WTC11 (cell line): ENCODE results near the gene HMCN1. TPM values are rescaled to one million over a fixed set of nuclear protein-coding genes. Genes with fewer than 3 reads are reported as not detected.

Experiments
- ATAC-seq: fragments of 200-7000 bp; cut with Tn5 transposase; 2 replicates; pipeline ENCODE4 v1.10.0; 2021; ENCODE audit warnings: mild to moderate bottlenecking, moderate library complexity
- CTCF ChIA-PET: fragments of 300-600 bp; sonication (Branson Sonifier 250); formaldehyde crosslinking; loops from one replicate; lab custom pipeline; 2021; ENCODE audit warnings: antibody characterized with exemption; lab: Charles Lee
- POLR2A ChIA-PET: fragments of 350-600 bp; sonication (Branson Sonifier 250); formaldehyde crosslinking; loops from one replicate; lab custom pipeline; 2021; ENCODE audit warnings: antibody characterized with exemption; lab: Charles Lee
- DNase-seq: peaks from one replicate; pipeline ENCODE4 v3.0.0; 2021; ENCODE audit warnings: low spot score
- H3K27ac Mint-ChIP-seq: 2 replicates; pipeline ENCODE4 v1.8.0; 2021; ENCODE audit warnings: mixed read lengths
- H3K27me3 Mint-ChIP-seq: 2 replicates; pipeline ENCODE4 v1.8.0; 2021; ENCODE audit warnings: low read depth, mild to moderate bottlenecking, moderate library complexity, mixed read lengths
- H3K36me3 Mint-ChIP-seq: 2 replicates; pipeline ENCODE4 v1.8.0; 2021; ENCODE audit warnings: mixed read lengths
- H3K4me1 Mint-ChIP-seq: 2 replicates; pipeline ENCODE4 v1.8.0; 2022; ENCODE audit warnings: mixed read lengths
- H3K4me3 Mint-ChIP-seq: 2 replicates; pipeline ENCODE4 v1.8.0; 2021; ENCODE audit warnings: mild to moderate bottlenecking, moderate library complexity, mixed read lengths
- H3K9me3 Mint-ChIP-seq: 2 replicates; pipeline ENCODE4 v1.8.0; 2021; ENCODE audit warnings: mixed read lengths
- CREB1 ChIP-seq: sonication (generic); formaldehyde crosslinking; IDR thresholded peaks from 2 replicates; pipeline ENCODE4 v1.8.0; 2023; ENCODE audit warnings: mild to moderate bottlenecking, missing genetic modification reagents
- FOXJ3 ChIP-seq: sonication (generic); formaldehyde crosslinking; IDR thresholded peaks from 2 replicates; pipeline ENCODE4 v1.9.0; 2021; ENCODE audit warnings: missing genetic modification reagents, mild to moderate bottlenecking, borderline replicate concordance
- JUN ChIP-seq: sonication (generic); formaldehyde crosslinking; IDR thresholded peaks from 2 replicates; pipeline ENCODE4 v1.8.0; 2023; ENCODE audit warnings: mild to moderate bottlenecking, missing genetic modification reagents
- NFATC4 ChIP-seq: fragments of 250-450 bp; sonication (Bioruptor Pico); IDR thresholded peaks from 2 replicates; pipeline ENCODE4 v1.9.0; 2021; ENCODE audit warnings: mild to moderate bottlenecking
- NFE2L1 ChIP-seq: sonication (generic); formaldehyde crosslinking; IDR thresholded peaks from 2 replicates; pipeline ENCODE4 v1.8.1; 2023; ENCODE audit warnings: missing genetic modification reagents
- OVOL2 ChIP-seq: fragments of 250-450 bp; sonication (Bioruptor Pico); IDR thresholded peaks from 2 replicates; pipeline ENCODE4 v1.9.0; 2021; ENCODE audit warnings: mild to moderate bottlenecking, borderline replicate concordance
- TEAD4 ChIP-seq: sonication (generic); formaldehyde crosslinking; IDR thresholded peaks from 2 replicates; pipeline ENCODE4 v1.8.0; 2022; ENCODE audit warnings: mild to moderate bottlenecking, missing genetic modification reagents
- ZNF138 ChIP-seq: sonication (generic); formaldehyde crosslinking; conservative IDR thresholded peaks from 2 replicates; pipeline ENCODE4 v1.8.1; 2022; ENCODE audit warnings: mild to moderate bottlenecking, moderate library complexity, missing genetic modification reagents
- ZNF219 ChIP-seq: sonication (generic); formaldehyde crosslinking; IDR thresholded peaks from 2 replicates; pipeline ENCODE4 v1.8.0; 2023; ENCODE audit warnings: missing genetic modification reagents, mild to moderate bottlenecking, borderline replicate concordance
- ZNF263 ChIP-seq: sonication (generic); formaldehyde crosslinking; IDR thresholded peaks from 2 replicates; pipeline ENCODE4 v1.8.1; 2022; ENCODE audit warnings: low read depth, mild to moderate bottlenecking, moderate library complexity, missing genetic modification reagents
- ZNF416 ChIP-seq: fragments of 250-450 bp; sonication (Bioruptor Pico); IDR thresholded peaks from 2 replicates; pipeline ENCODE4 v1.9.0; 2021; ENCODE audit warnings: mild to moderate bottlenecking, inconsistent platforms
- ZNF423 ChIP-seq: fragments of 250-450 bp; sonication (Bioruptor Pico); IDR thresholded peaks from 2 replicates; pipeline ENCODE4 v2.1.2; 2022; ENCODE audit warnings: mild to moderate bottlenecking, moderate library complexity
- total RNA-seq: library from RNA; stranded (reverse); gene quantifications from 3 replicates; pipeline ENCODE4 v1.2.3, GENCODE V29; 2021
- TF ChIP-seq, protein P1 (sequence below): sonication (generic); formaldehyde crosslinking; IDR thresholded peaks from 2 replicates; pipeline ENCODE4 v1.8.0; 2023; ENCODE audit warnings: mild to moderate bottlenecking, missing genetic modification reagents
- TF ChIP-seq, protein P2 (sequence below): sonication (generic); formaldehyde crosslinking; IDR thresholded peaks from 2 replicates; pipeline ENCODE4 v1.8.1; 2023; ENCODE audit warnings: mild to moderate bottlenecking, missing genetic modification reagents, borderline replicate concordance
- TF ChIP-seq, protein P3 (sequence below): sonication (generic); formaldehyde crosslinking; IDR thresholded peaks from 2 replicates; pipeline ENCODE4 v1.8.1; 2023; ENCODE audit warnings: mild to moderate bottlenecking, moderate library complexity, missing genetic modification reagents
- TF ChIP-seq, protein P4 (sequence below): fragments of 200-600 bp; IDR thresholded peaks from 2 replicates; pipeline ENCODE4 v1.8.0; 2022; ENCODE audit warnings: antibody characterized with exemption
- TF ChIP-seq, protein P5 (sequence below): sonication (generic); formaldehyde crosslinking; IDR thresholded peaks from 2 replicates; pipeline ENCODE4 v1.8.0; 2022; ENCODE audit warnings: mild to moderate bottlenecking, missing genetic modification reagents

The HMCN1 gene
- total RNA-seq, 1 experiment from 2014 or later: 5.6 TPM

DNA sequence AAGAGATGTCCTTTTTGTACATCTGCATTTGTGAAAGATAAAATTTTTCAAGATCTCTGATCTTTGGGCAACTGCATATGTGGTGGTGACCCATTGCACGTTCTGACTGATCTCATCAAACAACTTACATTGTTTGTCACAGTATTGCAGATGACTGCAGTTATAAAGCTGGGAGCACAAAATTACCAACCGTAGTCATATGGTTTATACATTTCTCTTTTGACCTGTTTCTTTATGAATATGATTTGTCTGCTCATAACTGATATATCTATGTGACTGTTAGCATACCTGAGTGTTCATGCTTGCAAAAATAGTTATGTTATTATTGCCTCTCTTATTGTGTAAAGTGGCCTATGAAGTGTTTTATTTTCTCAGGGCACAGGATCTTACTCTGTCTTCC is 43.7 kb upstream of the HMCN1 start (continued):
- TF ChIP-seq ZNF138 (CRISPR knock-in tag) (no peak), ZNF263 (CRISPR knock-in tag) (no peak)

DNA sequence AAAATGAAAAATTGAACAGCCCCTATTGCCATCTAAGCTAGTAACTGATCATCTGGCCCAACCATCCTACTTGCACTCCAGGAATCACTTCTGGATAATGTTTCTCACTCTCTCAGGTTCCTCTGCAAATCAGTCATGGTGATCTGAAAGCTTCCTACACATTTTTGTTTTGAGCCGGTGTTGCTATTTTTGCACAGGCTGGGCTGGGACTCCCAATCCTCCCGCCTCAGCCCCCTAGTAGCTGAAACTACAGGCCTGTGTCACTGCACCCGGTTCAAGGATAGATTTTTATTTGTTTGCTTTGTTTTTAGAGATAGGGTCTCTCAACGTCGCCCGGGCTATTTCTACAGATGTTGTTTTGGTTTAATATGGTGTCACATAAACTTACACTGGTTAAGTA is 40.5 kb upstream of the HMCN1 start:
- POLR2A ChIA-PET: no interaction called here
- H3K27me3 Mint-ChIP-seq: peaks cover 6% of the 10 kb centered on the region
- H3K4me3 Mint-ChIP-seq: no peak overlapping the region
- CTCF ChIA-PET: interaction anchor here (1.1 to 2.4 kb wide), 3 partner anchors 13 to 42 kb away, joined by 3 to 9 read pairs (median 7); no protein-coding TSS in a partner anchor
- DNase-seq (no peak), ATAC-seq (no peak)
- no peaks in the 10 kb centered on the region for H3K36me3 Mint-ChIP-seq
- H3K27ac Mint-ChIP-seq: no peak overlapping the region
- H3K9me3 Mint-ChIP-seq: no peaks in the 10 kb centered on the region
- peaks cover 11% of the 10 kb centered on the region for H3K4me1 Mint-ChIP-seq
- TF ChIP-seq JUN (CRISPR knock-in tag) (no peak), TEAD4 (CRISPR knock-in tag) (no peak), CREB1 (CRISPR knock-in tag) (no peak), ZNF219 (CRISPR knock-in tag) (no peak), NFE2L1 (CRISPR knock-in tag) (no peak), ZNF423 (no peak), OVOL2 (CRISPR knock-in tag) (no peak), NFATC4 (CRISPR knock-in tag) (no peak), FOXJ3 (CRISPR knock-in tag) (no peak), ZNF416 (CRISPR knock-in tag) (no peak)
- TF ChIP-seq, protein P1, sequence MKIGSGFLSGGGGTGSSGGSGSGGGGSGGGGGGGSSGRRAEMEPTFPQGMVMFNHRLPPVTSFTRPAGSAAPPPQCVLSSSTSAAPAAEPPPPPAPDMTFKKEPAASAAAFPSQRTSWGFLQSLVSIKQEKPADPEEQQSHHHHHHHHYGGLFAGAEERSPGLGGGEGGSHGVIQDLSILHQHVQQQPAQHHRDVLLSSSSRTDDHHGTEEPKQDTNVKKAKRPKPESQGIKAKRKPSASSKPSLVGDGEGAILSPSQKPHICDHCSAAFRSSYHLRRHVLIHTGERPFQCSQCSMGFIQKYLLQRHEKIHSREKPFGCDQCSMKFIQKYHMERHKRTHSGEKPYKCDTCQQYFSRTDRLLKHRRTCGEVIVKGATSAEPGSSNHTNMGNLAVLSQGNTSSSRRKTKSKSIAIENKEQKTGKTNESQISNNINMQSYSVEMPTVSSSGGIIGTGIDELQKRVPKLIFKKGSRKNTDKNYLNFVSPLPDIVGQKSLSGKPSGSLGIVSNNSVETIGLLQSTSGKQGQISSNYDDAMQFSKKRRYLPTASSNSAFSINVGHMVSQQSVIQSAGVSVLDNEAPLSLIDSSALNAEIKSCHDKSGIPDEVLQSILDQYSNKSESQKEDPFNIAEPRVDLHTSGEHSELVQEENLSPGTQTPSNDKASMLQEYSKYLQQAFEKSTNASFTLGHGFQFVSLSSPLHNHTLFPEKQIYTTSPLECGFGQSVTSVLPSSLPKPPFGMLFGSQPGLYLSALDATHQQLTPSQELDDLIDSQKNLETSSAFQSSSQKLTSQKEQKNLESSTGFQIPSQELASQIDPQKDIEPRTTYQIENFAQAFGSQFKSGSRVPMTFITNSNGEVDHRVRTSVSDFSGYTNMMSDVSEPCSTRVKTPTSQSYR (CRISPR knock-in tag): no peak
- TF ChIP-seq, protein P2, sequence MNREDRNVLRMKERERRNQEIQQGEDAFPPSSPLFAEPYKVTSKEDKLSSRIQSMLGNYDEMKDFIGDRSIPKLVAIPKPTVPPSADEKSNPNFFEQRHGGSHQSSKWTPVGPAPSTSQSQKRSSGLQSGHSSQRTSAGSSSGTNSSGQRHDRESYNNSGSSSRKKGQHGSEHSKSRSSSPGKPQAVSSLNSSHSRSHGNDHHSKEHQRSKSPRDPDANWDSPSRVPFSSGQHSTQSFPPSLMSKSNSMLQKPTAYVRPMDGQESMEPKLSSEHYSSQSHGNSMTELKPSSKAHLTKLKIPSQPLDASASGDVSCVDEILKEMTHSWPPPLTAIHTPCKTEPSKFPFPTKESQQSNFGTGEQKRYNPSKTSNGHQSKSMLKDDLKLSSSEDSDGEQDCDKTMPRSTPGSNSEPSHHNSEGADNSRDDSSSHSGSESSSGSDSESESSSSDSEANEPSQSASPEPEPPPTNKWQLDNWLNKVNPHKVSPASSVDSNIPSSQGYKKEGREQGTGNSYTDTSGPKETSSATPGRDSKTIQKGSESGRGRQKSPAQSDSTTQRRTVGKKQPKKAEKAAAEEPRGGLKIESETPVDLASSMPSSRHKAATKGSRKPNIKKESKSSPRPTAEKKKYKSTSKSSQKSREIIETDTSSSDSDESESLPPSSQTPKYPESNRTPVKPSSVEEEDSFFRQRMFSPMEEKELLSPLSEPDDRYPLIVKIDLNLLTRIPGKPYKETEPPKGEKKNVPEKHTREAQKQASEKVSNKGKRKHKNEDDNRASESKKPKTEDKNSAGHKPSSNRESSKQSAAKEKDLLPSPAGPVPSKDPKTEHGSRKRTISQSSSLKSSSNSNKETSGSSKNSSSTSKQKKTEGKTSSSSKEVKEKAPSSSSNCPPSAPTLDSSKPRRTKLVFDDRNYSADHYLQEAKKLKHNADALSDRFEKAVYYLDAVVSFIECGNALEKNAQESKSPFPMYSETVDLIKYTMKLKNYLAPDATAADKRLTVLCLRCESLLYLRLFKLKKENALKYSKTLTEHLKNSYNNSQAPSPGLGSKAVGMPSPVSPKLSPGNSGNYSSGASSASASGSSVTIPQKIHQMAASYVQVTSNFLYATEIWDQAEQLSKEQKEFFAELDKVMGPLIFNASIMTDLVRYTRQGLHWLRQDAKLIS (CRISPR knock-in tag): no peak
- TF ChIP-seq, protein P3, sequence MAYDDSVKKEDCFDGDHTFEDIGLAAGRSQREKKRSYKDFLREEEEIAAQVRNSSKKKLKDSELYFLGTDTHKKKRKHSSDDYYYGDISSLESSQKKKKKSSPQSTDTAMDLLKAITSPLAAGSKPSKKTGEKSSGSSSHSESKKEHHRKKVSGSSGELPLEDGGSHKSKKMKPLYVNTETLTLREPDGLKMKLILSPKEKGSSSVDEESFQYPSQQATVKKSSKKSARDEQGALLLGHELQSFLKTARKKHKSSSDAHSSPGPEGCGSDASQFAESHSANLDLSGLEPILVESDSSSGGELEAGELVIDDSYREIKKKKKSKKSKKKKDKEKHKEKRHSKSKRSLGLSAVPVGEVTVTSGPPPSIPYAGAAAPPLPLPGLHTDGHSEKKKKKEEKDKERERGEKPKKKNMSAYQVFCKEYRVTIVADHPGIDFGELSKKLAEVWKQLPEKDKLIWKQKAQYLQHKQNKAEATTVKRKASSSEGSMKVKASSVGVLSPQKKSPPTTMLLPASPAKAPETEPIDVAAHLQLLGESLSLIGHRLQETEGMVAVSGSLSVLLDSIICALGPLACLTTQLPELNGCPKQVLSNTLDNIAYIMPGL (CRISPR knock-in tag): no peak
- TF ChIP-seq, protein P4, sequence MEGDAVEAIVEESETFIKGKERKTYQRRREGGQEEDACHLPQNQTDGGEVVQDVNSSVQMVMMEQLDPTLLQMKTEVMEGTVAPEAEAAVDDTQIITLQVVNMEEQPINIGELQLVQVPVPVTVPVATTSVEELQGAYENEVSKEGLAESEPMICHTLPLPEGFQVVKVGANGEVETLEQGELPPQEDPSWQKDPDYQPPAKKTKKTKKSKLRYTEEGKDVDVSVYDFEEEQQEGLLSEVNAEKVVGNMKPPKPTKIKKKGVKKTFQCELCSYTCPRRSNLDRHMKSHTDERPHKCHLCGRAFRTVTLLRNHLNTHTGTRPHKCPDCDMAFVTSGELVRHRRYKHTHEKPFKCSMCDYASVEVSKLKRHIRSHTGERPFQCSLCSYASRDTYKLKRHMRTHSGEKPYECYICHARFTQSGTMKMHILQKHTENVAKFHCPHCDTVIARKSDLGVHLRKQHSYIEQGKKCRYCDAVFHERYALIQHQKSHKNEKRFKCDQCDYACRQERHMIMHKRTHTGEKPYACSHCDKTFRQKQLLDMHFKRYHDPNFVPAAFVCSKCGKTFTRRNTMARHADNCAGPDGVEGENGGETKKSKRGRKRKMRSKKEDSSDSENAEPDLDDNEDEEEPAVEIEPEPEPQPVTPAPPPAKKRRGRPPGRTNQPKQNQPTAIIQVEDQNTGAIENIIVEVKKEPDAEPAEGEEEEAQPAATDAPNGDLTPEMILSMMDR: no peak
- TF ChIP-seq, protein P5, sequence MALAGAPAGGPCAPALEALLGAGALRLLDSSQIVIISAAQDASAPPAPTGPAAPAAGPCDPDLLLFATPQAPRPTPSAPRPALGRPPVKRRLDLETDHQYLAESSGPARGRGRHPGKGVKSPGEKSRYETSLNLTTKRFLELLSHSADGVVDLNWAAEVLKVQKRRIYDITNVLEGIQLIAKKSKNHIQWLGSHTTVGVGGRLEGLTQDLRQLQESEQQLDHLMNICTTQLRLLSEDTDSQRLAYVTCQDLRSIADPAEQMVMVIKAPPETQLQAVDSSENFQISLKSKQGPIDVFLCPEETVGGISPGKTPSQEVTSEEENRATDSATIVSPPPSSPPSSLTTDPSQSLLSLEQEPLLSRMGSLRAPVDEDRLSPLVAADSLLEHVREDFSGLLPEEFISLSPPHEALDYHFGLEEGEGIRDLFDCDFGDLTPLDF (CRISPR knock-in tag): no peak
